LNCaP clone FGC (cell line): ENCODE data around the gene PRKAG2.

ENCODE experiments used
- DNase-seq: peaks from one replicate; pipeline ENCODE4 v3.0.0-alpha.2; 2011; ENCODE audit warnings: low read depth
- H3K4me3 ChIP-seq: 2 replicates; pipeline ENCODE4 v1.5.1; 2011; ENCODE audit warnings: mild to moderate bottlenecking, low read depth, low read length, control low read depth
- TF ChIP-seq, protein P1 (sequence below): IDR thresholded peaks from 2 replicates; pipeline ENCODE4 v1.5.1; 2012; ENCODE audit warnings: mild to moderate bottlenecking; ENCODE audit not compliant: control insufficient read depth, insufficient read depth; ENCODE audit errors: extremely low read depth

PRKAG2 gene

DNA sequence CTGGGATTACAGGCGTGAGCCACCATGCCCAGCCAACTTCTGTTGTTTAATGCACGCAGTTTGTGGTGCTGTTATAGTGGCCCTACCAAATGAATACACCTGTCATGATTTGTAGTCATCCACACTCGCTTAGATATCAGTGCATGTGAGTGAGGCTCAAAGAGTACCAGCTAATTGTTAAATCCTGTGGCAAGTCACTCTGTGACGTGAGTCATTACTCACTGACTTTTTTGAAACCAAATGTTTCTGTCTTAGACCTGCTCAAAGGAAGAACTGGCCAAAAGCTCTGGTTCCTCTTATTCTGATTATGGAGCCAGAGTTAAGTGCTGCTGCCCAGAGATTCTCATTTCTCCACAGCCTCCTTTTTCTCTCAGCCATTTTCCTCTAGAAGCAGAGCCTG lies 109.4 kb downstream of the PRKAG2 start:
- no peak for DNase-seq
- no peak overlapping the region for H3K4me3 ChIP-seq
- TF ChIP-seq, protein P1, sequence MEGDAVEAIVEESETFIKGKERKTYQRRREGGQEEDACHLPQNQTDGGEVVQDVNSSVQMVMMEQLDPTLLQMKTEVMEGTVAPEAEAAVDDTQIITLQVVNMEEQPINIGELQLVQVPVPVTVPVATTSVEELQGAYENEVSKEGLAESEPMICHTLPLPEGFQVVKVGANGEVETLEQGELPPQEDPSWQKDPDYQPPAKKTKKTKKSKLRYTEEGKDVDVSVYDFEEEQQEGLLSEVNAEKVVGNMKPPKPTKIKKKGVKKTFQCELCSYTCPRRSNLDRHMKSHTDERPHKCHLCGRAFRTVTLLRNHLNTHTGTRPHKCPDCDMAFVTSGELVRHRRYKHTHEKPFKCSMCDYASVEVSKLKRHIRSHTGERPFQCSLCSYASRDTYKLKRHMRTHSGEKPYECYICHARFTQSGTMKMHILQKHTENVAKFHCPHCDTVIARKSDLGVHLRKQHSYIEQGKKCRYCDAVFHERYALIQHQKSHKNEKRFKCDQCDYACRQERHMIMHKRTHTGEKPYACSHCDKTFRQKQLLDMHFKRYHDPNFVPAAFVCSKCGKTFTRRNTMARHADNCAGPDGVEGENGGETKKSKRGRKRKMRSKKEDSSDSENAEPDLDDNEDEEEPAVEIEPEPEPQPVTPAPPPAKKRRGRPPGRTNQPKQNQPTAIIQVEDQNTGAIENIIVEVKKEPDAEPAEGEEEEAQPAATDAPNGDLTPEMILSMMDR: no peak

DNA sequence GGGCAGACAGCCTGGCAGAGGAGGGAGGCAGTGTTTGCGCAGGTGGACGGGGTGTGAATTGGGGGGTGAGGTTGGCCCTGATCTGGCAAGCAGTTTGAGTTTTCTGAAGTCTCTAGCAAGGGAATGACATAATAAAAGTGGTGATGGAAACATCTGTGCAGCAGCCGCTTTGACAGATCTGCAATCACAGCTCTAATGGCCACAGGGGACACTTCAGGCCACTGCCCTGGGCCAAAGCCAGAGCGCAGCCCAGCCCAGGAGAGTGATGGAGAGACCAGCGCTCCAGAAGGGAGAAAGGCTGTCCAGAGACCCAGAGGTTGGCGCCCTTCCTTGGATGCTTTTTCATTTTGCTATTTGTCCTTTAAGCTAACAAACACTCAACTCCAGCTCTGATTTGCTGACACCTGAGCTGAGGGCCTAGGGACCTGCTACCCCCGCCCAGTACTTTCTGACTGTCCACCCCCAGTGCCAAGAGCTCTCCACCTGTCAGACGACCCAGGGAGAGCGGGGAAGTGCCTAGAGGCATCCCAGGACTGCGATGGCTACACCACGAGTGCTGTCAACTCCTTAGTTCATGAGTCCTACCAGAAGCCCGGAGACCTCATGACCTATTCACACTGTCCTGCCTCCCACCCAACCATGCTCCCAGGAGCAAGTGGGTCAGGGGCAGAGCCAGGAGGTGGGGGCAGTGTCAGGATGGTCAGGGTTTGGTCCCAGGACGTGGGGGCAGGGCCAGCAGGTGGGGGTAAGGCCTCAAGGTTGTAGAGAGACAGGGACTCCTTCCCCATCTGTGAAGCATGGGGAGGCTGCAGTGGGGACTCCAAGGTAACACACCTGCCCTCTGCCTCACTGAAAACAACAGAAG lies 112.6 kb downstream of the PRKAG2 start:
- no peak for DNase-seq
- no peak overlapping the region for H3K4me3 ChIP-seq

DNA sequence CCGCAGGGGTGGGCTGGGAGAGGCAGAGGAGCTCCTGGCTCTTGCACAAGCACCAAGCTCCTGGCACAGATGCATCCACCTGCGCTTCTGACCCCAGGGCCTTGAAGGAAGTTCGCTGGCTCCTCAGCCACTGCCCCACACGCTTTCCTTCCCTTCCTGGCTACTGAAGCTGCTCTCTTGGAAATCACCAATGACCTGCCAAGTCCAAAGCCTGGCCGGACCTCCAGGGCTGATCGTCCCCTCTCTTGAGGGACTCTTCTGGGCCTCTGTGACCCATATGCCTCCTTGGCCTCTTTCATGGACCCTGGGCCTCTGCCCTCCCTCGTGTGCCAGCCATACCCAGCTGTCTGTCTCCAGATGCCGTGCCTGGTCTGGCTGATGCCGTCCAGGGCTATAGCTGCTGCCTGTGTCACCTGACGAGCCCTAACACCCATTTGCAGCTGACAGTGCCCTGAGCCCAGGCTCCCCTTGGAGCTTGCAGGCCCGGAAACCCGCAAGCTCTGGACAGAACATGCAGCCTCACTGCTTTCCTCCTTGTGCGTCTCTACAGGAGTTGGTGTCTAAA lies 113.4 kb downstream of the PRKAG2 start:
- TF ChIP-seq, protein P1: no peak

More for the DNA sequence above, 112.6 kb downstream of the PRKAG2 start:
- TF ChIP-seq, protein P1: no peak

DNA sequence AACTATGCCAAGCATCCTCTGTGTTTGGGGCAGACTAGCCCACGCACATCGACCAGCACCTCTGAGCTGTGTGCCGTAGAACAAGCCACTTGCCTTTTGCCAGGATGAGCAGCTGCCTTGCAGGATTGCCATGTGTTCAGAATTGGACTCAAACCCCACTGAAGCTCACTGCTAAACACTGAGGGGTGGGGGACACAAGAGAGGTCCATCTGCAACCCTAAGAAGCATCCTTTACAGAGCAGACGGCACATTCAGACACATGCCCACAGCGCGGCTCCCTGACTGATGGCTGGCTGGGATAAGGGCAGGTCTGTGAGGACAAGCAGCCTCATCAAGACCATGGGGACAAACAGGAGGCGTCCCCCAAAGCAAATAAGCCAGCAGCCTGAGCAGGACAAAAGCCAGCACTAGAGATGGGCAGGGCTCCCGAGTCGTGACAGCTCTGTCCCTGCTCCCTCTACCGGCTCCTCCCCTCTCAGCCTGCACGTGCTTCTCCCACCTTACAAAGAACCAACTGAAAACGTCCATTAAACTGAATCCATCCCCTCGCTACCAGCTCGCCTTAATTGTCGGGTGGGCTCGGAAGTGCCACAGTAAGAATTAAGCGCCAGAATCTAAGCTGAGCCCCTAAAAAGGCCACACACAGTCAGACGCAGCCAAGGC lies 114.2 kb downstream of the PRKAG2 start:
- H3K4me3 ChIP-seq: no peak overlapping the region
- TF ChIP-seq, protein P1: no peak
- DNase-seq: no peak

More for the DNA sequence above, 113.4 kb downstream of the PRKAG2 start:
- no peak for DNase-seq
- no peak overlapping the region for H3K4me3 ChIP-seq

DNA sequence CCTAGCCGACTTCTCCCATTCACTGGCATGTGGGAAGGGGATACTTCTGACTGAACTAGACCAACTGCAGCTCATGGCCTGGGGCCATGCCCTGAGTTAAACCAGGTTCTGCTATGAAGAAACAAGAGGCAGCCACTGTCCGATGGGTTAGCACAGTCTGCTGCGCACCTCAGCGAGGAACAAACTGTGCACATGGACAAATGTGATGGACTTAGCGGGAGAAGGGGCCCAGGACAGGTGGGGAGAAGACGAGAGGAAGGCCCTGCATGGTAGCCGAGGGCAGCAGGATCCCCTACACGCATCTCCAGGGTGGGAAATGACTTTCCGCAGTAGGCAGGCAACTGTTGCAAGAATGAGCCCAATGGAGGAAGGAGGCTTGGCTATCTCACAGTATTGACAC lies 115.0 kb downstream of the PRKAG2 start:
- no peak overlapping the region for H3K4me3 ChIP-seq
- DNase-seq: no peak
- TF ChIP-seq, protein P1: no peak

DNA sequence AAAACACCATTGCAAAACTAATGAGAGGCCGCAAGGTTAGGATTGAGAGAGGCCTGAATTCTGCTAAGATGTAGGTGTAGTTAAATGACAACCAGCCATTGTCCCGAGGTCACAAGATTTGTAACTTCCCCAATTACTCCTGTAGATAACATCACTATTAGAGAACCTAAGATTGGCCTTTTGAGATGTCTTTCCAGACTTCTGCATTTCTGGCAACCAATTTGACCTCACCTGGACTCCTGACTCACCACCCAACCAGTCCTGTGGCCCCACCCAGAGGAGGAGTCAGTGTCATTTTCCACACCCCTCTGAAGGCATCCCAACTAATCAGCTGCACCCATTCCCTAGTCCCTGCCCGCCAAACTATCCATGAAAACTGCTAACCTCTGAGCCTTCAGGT lies 115.7 kb downstream of the PRKAG2 start:
- H3K4me3 ChIP-seq: no peak overlapping the region
- TF ChIP-seq, protein P1: no peak
- no peak for DNase-seq
